GM21619 (cell line): Measurements from ENCODE around the gene PIGN.

Experiments
- ATAC-seq: cut with Tn5 transposase; IDR thresholded peaks from one replicate; pipeline ENCODE4 v1.9.1; 2021; ENCODE audit not compliant: unreplicated experiment

Gene PIGN

DNA sequence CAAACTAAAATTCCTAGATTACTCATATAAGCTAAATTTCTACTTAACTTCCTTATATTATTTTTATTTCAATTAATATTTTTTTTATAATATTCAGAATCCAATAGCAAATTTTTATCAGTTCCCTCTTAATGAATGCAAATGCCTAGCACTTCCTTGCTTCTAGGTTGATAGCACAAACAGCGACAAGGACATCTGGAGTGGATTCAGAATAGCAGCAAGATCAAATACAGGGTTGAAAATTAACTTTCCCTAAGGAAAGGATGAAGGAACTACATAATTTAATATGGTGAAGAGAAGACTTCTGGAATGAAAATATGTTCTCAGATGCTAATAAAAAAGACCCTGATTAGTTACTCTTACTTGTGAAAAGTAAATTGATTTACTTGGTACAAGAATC, 64.5 kb downstream of the PIGN start:
- ATAC-seq, result no peak

DNA sequence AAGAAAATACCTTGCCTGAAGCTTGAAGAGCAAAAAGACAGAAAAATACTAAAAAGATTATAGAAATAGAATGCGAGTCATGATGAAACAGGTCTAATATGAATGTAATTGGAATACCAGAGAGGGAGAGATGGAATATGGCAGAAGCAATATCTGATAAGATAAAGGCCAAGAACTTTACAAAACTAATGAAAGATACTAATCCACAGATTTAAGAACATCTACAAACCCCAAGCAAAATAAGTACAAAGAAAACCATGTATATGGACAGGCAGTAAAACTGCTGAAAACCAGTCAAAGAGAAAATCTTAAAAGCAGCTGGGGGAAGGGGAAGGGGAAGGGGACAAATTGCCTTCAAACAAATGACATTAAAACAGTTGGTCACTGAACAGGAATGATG, 67.0 kb downstream of the PIGN start:
- ATAC-seq, result no peak

DNA sequence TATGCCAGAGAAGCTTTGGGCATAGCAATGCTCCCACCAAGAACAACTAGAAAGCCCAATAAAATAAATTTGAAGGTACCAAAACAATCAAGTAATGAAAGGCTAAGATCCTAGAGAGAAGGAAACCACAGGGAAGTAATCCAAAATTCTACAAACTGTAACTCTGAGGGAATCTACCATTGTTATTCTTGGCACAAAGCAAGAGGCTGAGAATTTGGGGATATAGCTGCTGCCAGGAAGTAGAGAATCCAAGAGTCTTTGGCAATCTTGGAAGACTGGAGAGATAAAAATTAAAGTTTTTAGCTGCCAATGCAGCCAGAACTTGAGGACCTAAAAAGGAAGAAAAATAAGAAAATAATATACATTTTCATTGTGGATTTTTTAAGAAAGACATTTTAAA, 68.5 kb downstream of the PIGN start:
- no peak for ATAC-seq

DNA sequence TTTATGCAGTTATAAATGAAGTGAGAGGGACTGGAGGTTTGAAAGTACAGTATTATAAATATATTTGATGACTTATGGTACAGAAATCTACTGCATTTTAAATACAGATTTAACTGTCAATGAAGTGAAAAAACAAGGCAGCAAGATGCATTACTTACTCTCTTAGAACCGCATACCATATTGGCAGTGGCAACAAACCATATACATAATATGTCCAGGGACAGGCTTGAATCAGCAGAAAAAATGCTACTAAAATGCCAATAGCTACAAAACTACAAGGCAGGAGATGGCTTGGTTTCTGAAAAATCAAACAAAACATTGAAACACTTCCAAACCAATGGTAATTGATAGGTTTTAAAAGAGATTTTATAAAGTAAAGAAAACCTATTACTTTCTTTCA, 77.2 kb downstream of the PIGN start:
- ATAC-seq, result no peak

DNA sequence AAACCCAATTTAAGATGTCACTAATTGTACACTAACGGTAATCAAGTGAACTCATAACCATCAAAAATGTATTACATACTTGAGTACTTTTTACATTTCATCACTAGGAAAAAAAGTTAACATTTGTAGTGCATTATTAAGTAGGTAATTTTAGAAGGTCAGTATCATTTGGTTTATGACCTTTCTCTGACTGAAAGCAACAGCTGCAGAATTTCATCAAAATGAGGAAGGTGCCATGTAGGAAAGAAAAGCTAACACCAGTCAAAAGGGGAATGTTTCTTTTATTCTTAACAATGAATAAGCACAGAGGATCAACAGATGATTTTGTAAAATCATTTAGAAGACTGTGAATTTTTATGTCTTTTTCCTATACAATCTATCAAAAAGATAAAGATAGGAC, 79.0 kb downstream of the PIGN start:
- no peak for ATAC-seq

DNA sequence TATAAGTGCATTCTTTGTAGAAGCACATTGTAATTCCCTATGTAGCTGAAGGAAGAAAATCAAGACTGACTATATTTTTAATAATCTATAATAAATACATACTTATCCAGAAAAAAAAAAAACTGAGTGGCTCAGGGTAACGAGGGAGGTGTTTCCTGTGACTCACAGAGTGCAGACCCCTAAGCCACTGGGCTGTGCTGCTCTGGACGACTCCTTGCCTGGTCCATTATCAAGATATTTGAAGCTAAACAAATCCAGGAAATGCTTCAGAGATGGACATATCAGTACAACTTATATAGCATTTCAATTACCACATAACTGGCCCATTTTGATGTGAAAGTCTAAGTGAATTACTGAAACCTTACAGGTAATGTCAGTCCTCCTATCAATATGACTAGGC, 80.6 kb downstream of the PIGN start:
- ATAC-seq, result no peak

DNA sequence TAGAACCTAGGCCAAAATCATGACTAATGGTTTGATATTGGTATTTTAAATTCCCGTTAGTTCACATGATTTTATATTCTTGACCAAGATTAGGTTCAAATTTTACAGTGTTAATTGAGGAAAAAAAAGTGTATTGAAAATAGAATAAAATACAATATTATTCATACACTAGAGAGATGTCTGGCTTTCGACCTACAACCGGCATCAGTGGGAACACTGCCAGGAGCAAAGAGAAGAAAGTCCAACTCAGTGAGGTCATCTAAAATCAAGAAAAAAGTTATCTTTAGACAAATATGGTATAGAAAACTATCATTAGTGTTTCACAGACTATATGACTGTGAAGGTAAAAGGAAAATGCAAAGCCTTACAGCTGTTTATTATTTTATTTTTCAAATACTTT, 81.5 kb downstream of the PIGN start:
- ATAC-seq, result no peak

DNA sequence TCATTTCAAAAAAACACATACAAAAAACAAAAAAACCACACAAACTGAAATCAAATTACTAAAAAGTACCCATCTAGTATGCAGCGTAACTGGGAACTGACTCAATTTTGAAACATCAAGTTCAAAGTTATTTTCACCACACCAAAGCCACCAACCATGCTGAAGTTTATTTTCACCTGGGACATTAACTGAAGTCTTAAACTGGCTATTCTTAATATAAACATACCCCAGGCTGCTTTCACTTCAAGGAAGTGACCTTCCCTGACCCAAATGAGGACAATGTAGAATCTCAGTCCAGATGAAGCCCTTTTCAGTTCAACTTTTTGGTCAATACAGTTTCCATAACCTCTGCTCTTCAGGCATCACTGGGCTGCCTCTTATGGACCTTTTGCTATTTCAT, 84.6 kb downstream of the PIGN start:
- ATAC-seq, result no peak

DNA sequence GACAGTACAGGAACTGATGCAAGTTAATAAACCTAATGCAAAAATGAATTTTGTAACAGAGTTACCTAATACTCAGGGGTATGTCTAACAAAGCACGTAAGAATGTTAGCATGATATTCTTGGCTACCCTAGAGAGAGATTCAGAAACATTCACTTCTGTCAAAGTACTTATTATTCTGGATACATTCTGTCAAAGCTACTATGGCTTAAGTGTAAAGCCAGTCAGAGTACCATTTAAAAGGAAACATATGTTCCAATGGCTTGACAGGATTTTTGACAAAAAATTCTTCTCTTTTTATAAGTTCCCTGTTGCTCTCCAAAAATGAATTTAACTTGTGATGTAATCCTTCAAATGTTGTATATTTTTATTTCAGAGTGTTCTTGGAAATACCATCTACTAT, 85.5 kb downstream of the PIGN start:
- no peak for ATAC-seq

DNA sequence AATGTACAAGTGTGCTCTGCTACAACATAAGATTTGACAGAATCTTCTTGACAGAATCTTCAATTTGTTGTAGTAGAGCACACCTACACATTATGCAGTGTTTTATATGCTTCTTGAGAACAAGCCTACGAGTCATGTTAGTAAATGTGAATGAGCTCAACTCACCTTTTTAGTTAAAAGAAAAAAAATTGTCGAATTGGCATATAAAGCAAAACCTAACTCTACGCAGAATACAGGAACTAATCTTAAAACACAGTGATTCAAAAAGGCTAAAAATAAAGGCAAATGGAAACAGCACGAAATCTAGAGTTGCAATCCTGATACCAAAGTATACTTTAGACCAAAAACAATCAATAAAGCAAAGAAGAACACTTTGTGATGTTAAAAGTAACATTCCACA, 87.9 kb downstream of the PIGN start:
- ATAC-seq, result no peak

DNA sequence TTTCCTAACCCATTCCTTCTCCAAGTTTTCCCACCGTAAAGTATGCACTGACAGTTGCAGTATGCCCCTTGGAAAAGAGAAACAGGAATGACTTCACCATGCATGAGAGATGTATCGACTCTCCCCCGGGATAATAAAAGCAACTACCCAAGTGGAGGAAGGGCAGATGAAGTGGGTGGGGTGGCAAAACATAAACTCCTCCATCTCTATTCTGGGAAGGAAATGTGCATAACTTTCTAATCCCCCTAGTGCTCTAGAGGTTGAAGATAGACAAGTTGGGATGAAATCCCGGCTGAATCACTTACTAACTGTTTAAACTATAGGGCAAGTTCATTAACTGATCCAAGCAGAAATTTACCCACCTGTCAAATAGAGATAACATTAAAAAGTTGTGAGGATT, 89.2 kb downstream of the PIGN start:
- no peak for ATAC-seq

DNA sequence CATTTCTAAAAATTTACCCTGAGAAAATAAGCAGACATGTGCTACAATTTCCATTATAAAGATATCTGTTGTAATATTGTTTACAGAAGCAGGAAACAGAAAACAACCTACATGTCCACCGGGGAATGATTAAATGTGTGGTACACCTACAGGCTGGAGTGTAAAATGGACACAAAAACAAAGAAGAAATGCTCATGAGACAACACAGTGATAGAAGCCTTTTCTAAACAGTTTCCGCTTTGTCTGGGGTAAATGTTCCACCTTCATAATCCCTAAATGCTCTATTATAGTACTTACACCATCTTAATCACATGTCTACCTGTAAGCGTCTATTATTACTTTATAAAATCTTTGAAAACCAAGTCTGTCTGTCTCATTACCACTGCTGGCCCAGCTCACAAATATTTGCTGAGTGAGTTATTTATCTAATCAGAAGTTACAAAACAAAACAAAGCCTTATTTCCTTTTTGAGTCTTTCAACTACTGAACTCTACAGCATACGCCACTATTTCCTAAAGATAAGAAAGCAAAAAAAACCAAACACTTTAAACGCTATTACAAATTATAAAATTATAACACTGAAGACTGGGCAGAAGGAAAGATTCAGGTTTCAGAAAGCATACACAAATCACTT, 95.3 kb downstream of the PIGN start:
- ATAC-seq, result no peak

DNA sequence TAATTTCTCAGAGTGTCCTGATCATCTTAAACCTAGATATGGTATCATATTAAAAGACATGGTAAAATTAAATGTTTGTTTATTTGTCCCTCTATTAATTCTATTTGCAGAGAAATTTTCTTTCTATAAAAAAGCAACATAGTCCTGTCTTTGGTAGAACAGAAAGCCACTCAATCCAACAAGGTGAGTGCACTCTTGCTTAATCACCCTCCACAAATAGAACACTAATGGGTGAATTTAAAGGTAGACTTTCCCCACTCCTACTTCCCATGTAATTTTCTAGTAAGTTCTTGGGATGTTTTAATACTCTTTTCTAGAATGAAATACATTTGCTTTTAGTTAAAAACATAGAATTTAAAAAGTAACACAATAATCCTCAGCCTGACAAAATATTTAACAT, 97.7 kb downstream of the PIGN start:
- ATAC-seq, result no peak

DNA sequence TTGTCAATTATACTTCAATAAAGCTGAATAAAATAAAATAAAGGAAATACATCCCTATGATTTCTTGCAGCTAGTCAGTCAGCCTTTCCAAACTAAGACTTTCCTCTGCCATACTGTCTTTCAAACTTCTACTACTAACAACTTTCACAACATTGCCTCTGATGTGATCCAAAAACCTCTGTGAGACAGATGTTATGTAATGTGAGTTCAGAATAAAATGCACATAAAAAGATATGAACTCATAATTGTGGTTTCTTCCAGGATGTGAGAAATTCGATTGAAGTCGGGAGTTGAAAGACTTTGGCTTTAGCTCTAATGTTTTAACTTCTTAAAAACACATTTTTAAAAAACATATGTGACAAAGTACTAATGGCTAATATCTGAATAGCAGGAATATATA, 98.7 kb downstream of the PIGN start:
- ATAC-seq, result no peak

DNA sequence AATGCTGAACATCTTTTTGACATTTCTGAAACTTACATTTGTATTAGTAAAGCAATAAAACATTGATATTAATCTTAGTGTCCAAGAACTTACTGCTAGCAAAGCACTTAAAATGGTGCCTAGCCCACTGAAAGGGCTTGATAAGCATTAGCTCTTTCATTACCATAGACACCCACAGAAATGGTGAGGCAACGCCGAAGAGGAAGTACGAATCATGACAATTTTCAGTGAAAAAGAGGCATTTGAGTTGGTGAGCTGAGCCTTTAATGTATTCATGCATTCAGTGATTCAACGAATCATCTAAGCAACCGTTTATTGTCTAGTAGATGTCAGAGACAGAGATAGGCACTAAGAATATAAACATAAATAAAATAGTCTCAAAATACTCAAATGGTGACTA, 101.1 kb downstream of the PIGN start:
- no peak for ATAC-seq

DNA sequence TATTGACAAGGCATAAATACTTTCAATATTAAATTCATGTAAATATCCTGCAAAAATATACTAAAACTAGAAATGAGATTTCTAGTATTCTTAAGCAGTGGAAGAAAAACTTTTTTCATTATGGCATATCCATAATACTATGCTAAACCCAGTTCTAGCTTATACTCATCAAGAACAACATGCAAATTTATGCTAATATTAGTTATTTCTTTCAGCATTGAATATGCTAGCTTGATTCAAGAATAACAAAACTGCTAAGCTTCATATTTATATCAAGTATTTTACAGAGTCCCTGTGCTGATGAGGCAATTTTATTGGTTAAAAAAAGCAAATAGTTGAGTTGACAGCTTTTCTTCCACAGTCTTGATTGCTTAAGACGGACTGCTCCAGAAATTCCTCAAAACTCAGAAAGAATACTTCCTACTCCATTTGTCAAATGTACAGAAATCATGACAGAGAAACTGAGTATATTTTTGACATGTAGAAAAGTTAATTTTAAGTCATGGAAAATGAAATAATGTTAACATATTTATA, 105.0 kb downstream of the PIGN start:
- no peak for ATAC-seq

DNA sequence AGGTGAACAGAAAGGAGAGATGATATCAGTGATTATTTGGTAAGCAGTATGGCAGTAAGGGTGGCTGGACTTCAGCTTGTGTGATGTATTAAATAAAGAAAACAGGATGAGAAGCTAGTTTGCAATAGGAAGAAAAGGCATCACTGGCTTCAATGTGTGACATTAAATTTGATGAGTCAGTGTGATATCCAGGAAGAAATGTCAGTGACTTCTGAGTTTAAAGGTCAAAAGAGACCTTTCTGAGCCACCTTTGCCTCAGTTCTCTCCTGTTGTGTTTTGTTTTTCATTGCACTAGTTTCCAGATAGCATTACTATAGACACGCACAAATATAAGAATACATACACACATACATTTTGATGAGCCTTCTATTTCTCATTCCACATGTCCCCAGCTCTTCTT, 105.6 kb downstream of the PIGN start:
- ATAC-seq, result no peak

DNA sequence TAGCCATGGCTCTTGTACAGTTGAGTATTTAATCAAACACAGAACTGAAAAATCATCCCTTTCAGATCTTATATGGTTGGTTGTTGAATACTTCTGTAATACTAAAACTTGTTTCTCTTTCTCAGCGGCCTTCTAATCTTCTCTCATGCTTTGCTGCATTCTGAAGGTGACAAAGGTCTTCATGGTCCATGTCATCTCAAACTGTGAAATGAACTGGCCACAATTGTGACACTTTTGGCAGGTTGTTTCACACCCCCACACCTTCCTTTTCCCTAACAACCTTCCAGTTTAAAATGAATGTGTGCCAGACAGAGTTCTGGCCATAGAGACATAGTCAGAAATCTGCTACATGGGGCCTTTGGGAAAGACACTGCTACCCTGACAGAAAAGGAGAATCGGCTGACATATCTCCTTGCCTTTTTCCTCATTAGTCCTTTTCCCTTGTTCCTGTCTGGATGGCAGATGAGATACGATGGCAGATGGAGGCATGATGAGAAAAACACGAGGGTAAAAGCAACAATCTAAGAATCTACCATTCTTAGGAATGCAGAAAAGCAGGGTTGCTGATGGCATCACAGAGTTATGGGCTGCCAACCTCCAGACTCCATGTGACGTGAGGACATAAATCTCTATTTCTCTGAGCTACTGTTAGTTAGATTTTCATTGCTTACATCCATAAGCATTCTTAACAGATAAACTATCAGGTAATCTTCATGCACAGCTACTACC, 106.5 kb downstream of the PIGN start:
- ATAC-seq, result no peak

DNA sequence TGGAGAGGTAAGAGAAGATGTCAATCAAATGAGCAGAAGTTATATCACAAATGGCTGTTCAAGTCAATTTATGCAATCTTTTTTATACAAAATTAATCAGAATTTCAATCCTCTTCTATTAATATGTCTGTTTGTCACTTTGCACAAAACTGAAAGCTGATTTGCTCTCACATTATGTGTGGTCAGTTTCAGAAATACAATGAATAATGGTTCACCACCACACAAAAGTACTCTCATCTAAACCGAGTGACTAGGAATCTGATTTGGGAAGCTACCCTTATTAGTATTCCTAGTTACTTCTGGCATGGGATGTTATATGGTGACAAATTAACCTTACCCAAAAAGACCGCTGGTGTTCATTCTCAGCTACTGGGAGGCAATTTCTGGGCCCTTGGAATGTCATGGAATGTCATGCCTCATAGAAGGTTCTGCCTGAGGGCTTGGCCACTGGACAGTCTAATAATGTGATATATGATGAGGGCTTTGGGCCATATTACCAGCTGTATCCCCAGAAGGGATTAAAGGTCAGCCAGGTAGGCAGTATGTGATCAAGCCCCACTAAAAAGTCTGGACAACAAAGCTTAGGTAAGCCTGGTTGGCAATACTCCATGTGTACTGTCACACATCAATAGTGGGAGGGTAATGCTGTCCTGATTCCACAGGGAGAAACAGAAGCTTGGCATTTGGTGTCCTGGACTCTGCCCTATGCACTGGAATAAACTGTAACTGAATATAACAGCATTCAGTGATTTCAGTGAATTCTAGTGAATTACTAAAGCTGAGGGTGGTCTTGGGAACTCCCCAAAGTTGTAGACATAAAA, 113.2 kb downstream of the PIGN start:
- ATAC-seq, result no peak

DNA sequence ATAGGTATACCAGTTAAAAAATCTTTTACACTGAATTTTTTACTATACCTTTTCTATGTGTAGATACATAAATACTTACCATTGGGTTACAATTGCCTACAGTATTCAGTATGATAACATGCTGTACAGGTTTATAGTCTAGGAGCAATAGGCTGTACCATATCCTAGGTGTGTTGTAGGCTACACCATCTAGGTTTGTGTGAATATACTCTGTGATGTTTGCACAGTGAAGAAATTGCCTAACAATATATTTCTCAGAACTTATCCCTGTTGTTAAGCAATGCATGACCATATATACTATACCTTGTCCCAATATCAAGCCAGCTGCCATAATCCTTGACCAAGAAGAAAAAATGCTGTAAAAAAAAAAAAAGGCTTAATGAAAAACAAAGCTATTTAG, 114.5 kb downstream of the PIGN start:
- no peak for ATAC-seq

DNA sequence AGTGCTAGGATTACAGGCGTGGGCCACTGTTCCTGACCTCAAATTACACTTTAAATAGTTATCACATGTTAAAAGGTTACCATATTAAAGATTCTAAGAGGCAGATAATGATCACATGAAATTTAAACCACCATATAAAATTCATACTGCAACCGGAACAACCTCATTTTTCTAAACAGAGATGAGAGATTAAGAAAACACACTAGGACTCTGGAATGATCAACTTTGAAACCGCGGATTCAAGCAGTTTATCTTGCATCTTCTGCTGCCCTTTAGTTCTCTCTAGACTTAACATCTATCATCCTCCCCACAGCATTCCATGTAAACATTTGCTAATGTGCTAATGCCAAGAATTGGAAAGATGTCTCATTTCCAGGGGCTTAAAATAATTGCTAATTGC, 115.8 kb downstream of the PIGN start:
- no peak for ATAC-seq

DNA sequence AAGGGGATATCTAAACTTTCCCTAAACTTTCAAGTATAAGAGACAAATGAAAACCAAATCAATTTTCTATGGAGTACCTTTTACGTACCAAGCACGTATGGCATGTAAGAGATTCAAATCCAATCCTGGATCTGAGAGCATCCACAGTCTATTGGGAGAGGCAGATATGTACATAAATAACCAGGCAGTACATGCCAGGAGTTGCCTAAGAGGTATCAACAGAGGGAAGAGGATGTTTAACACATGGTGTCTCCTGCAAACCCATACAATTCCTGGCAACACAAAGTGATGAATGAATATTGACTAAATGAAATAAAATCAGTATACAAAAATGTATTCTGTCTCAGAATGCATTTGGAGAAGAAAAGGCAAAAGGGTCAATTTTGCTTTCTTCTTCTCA, 116.6 kb downstream of the PIGN start:
- no peak for ATAC-seq
